Osteoblast (primary cell): ENCODE data around the gene IDNK. TPM values are rescaled to one million over a fixed set of nuclear protein-coding genes. Genes with fewer than 3 reads are reported as not detected.

ENCODE experiments used
- DNase-seq: peaks from one replicate; pipeline ENCODE4 v3.0.0; 2011; ENCODE audit warnings: low spot score, mixed read lengths; ENCODE audit not compliant: insufficient read length; ENCODE audit errors: missing footprints
- H2AFZ ChIP-seq: 2 replicates; pipeline ENCODE4 v1.6.0; 2011; ENCODE audit warnings: mild to moderate bottlenecking, low read length
- H3K27ac ChIP-seq: 2 replicates; pipeline ENCODE4 v1.5.1; 2011; ENCODE audit warnings: mild to moderate bottlenecking, low read depth, low read length, moderate library complexity
- H3K27me3 ChIP-seq: 2 replicates; pipeline ENCODE4 v1.6.0; 2012; ENCODE audit warnings: mild to moderate bottlenecking, control low read depth, inconsistent platforms, low read length, moderate library complexity; ENCODE audit not compliant: insufficient read depth
- H3K36me3 ChIP-seq: 2 replicates; pipeline ENCODE4 v1.5.1; 2011; ENCODE audit warnings: mild to moderate bottlenecking, low read length, control low read depth, moderate library complexity; ENCODE audit not compliant: insufficient read depth
- H3K4me1 ChIP-seq: 2 replicates; pipeline ENCODE4 v1.5.1; 2011; ENCODE audit warnings: mild to moderate bottlenecking, low read length, control low read depth, moderate library complexity; ENCODE audit not compliant: insufficient read depth
- H3K4me2 ChIP-seq: 2 replicates; pipeline ENCODE4 v1.6.0; 2011; ENCODE audit warnings: mild to moderate bottlenecking, low read length; ENCODE audit not compliant: insufficient read depth
- H3K4me3 ChIP-seq: fragments of 200-600 bp; sonication (generic); 3 replicates; pipeline ENCODE4 v1.5.1; 2012; ENCODE audit warnings: mild to moderate bottlenecking, low read length, inconsistent platforms; ENCODE audit not compliant: insufficient read depth
- H3K79me2 ChIP-seq: 2 replicates; pipeline ENCODE4 v1.6.0; 2012; ENCODE audit warnings: mild to moderate bottlenecking, low read length, control low read depth, inconsistent platforms; ENCODE audit not compliant: insufficient read depth
- H3K9me3 ChIP-seq: 2 replicates; pipeline ENCODE4 v1.5.1; 2011; ENCODE audit warnings: low read depth, low read length, control low read depth
- H4K20me1 ChIP-seq: 2 replicates; pipeline ENCODE4 v1.6.0; 2012; ENCODE audit warnings: mild to moderate bottlenecking, low read length, control low read depth; ENCODE audit not compliant: insufficient read depth
- total RNA-seq: library from RNA; depleted of rRNA; stranded (reverse); fragments of >200 nt; gene quantifications from 2 replicates; pipeline ENCODE4 v1.2.3, GENCODE V29; 2012
- TF ChIP-seq, protein P1 (sequence below): IDR thresholded peaks from 2 replicates; pipeline ENCODE4 v1.5.1; 2011; ENCODE audit warnings: mild to moderate bottlenecking, low read depth, low read length, moderate library complexity; ENCODE audit errors: extremely low read depth

IDNK gene
- total RNA-seq, 1 donor: 4.0 TPM

- H3K79me2 ChIP-seq: peaks cover 6% of the 10 kb centered on the region
- no peaks in the 10 kb centered on the region for H3K36me3 ChIP-seq
- no peaks in the 10 kb centered on the region for H3K27me3 ChIP-seq
- H3K27ac ChIP-seq: no peak overlapping the region
- no peaks in the 10 kb centered on the region for H3K9me3 ChIP-seq
- peak overlapping the region; percentile 58 for H3K4me2 ChIP-seq
- peak; percentile 92 for DNase-seq
- H4K20me1 ChIP-seq: no peaks in the 10 kb centered on the region
- H2AFZ ChIP-seq: peak overlapping the region; percentile 30
- H3K4me3 ChIP-seq: peak overlapping the region; percentile 22
- peaks cover 9% of the 10 kb centered on the region for H3K4me1 ChIP-seq
- TF ChIP-seq, protein P1, sequence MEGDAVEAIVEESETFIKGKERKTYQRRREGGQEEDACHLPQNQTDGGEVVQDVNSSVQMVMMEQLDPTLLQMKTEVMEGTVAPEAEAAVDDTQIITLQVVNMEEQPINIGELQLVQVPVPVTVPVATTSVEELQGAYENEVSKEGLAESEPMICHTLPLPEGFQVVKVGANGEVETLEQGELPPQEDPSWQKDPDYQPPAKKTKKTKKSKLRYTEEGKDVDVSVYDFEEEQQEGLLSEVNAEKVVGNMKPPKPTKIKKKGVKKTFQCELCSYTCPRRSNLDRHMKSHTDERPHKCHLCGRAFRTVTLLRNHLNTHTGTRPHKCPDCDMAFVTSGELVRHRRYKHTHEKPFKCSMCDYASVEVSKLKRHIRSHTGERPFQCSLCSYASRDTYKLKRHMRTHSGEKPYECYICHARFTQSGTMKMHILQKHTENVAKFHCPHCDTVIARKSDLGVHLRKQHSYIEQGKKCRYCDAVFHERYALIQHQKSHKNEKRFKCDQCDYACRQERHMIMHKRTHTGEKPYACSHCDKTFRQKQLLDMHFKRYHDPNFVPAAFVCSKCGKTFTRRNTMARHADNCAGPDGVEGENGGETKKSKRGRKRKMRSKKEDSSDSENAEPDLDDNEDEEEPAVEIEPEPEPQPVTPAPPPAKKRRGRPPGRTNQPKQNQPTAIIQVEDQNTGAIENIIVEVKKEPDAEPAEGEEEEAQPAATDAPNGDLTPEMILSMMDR: peak; percentile 81
These were observed 1.9 kb upstream of the IDNK start for GRCh38 chr9:83620841-83621636.

- peak overlapping the region; percentile 75 for H3K4me3 ChIP-seq
- H3K27ac ChIP-seq: peak overlapping the region; percentile 19
- H3K4me1 ChIP-seq: peaks cover 9% of the 10 kb centered on the region
- no peaks in the 10 kb centered on the region for H3K9me3 ChIP-seq
- H3K36me3 ChIP-seq: no peaks in the 10 kb centered on the region
- peak overlapping the region; percentile 64 for H2AFZ ChIP-seq
- H3K79me2 ChIP-seq: peaks cover 6% of the 10 kb centered on the region
- H3K27me3 ChIP-seq: no peaks in the 10 kb centered on the region
- TF ChIP-seq, protein P1: no peak
- no peaks in the 10 kb centered on the region for H4K20me1 ChIP-seq
- peak overlapping the region; percentile 76 for H3K4me2 ChIP-seq
- no peak for DNase-seq
These were observed 457 bp upstream of the IDNK start for GRCh38 chr9:83622433-83622938.

DNA sequence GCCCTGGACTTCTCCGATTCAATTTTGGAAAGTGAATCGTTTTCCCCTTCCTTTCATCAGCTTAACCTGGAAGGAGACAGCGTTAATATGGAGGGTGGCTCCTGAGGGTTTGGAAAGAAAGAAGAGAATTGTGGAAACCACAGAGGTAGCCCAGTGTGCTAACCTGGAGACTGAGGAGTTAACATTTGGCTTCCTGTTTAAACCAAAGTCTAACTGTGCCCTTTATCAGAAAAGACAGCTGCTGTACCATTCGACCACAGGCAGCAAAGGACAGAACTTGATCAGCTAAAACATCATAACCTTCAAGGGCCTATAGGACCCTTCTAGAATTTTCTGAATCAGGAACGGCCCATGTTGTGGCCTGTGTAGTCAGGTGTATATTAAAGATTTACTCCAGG, 735 bp downstream of the IDNK start:
- Histone ChIP-seq H3K27ac (no peak overlapping the region), H3K4me2 (peak overlapping the region; percentile 76), H2AFZ (peak overlapping the region; percentile 64), H3K9me3 (no peaks in the 10 kb centered on the region), H3K27me3 (no peaks in the 10 kb centered on the region), H3K36me3 (no peaks in the 10 kb centered on the region), H3K4me1 (peaks cover 9% of the 10 kb centered on the region), H3K79me2 (peaks cover 6% of the 10 kb centered on the region), H3K4me3 (peak overlapping the region; percentile 75), H4K20me1 (no peaks in the 10 kb centered on the region)
- TF ChIP-seq, protein P1: no peak
- no peak for DNase-seq

- Histone ChIP-seq H3K4me2 (no peak overlapping the region), H3K79me2 (peaks cover 6% of the 10 kb centered on the region), H3K36me3 (peaks cover 9% of the 10 kb centered on the region), H3K4me1 (peaks cover 9% of the 10 kb centered on the region), H4K20me1 (no peaks in the 10 kb centered on the region), H3K27ac (no peak overlapping the region), H3K9me3 (no peaks in the 10 kb centered on the region), H3K27me3 (no peaks in the 10 kb centered on the region), H3K4me3 (no peak overlapping the region), H2AFZ (no peak overlapping the region)
- no peak for DNase-seq
- TF ChIP-seq, protein P1: no peak
These were observed 2.2 kb downstream of the IDNK start for GRCh38 chr9:83625178-83625577.
